Neural progenitor cell (in vitro differentiated cells): ENCODE data around the gene LUZP1. TPM values are rescaled to one million over a fixed set of nuclear protein-coding genes. Genes with fewer than 3 reads are reported as not detected.
"Not testable (repeated sequence)": the region's sequence is repeated elsewhere in the genome, so short reads cannot be mapped to it uniquely, and the experiment has no call there.

Experiments
- DNase-seq: peaks from one replicate; pipeline ENCODE4 v3.0.0-alpha.2; 2016; ENCODE audit warnings: low spot score
- H2AFZ ChIP-seq: fragments of 200-600 bp; sonication (generic); replicated peaks from 2 replicates; pipeline ENCODE4 v1.6.1; 2016; ENCODE audit warnings: antibody characterized with exemption
- H3F3A ChIP-seq: fragments of 200-600 bp; sonication (generic); 2 replicates; pipeline ENCODE4 v1.6.1; 2016; ENCODE audit warnings: antibody characterized with exemption, low read depth
- H3K27ac ChIP-seq: fragments of 200-600 bp; sonication (generic); 2 replicates; pipeline ENCODE4 v1.5.1; 2016; ENCODE audit warnings: mild to moderate bottlenecking
- H3K27me3 ChIP-seq: fragments of 200-600 bp; sonication (generic); 2 replicates; pipeline ENCODE4 v1.6.1; 2016; ENCODE audit warnings: mild to moderate bottlenecking, moderate library complexity
- H3K36me3 ChIP-seq: fragments of 200-600 bp; sonication (generic); 2 replicates; pipeline ENCODE4 v1.5.1; 2016
- H3K4me1 ChIP-seq: fragments of 200-600 bp; sonication (generic); 2 replicates; pipeline ENCODE4 v1.6.1; 2016; ENCODE audit warnings: mixed run types
- H3K4me2 ChIP-seq: fragments of 200-600 bp; sonication (generic); 2 replicates; pipeline ENCODE4 v1.6.1; 2016
- H3K4me3 ChIP-seq: fragments of 200-600 bp; sonication (generic); 2 replicates; pipeline ENCODE4 v1.5.1; 2016
- H3K79me2 ChIP-seq: fragments of 200-600 bp; sonication (generic); 2 replicates; pipeline ENCODE4 v1.6.1; 2016; ENCODE audit warnings: low read depth
- H3K9ac ChIP-seq: fragments of 200-600 bp; sonication (generic); 2 replicates; pipeline ENCODE4 v1.6.1; 2016
- H3K9me3 ChIP-seq: fragments of 200-600 bp; sonication (generic); 2 replicates; pipeline ENCODE4 v1.5.1; 2016; ENCODE audit warnings: low read depth
- H4K20me1 ChIP-seq: fragments of 200-600 bp; sonication (generic); 2 replicates; pipeline ENCODE4 v1.6.1; 2016; ENCODE audit warnings: low read depth
- H3K27ac Mint-ChIP-seq: 3 replicates; pipeline ENCODE4 v1.8.0; 2021; ENCODE audit warnings: mixed read lengths
- H3K27me3 Mint-ChIP-seq: 2 replicates; pipeline ENCODE4 v1.8.0; 2022; ENCODE audit warnings: low read depth, mild to moderate bottlenecking, inconsistent platforms, moderate library complexity, mixed read lengths; ENCODE audit not compliant: insufficient read depth
- H3K36me3 Mint-ChIP-seq: 3 replicates; pipeline ENCODE4 v1.8.0; 2021; ENCODE audit warnings: mixed read lengths
- H3K4me1 Mint-ChIP-seq: 3 replicates; pipeline ENCODE4 v1.8.0; 2021; ENCODE audit warnings: mixed read lengths
- H3K4me3 Mint-ChIP-seq: 3 replicates; pipeline ENCODE4 v1.8.0; 2021; ENCODE audit warnings: mild to moderate bottlenecking, moderate library complexity, mixed read lengths
- H3K9me3 Mint-ChIP-seq: 3 replicates; pipeline ENCODE4 v1.8.0; 2020; ENCODE audit warnings: mixed read lengths
- EZH2 ChIP-seq: fragments of 200-600 bp; sonication (generic); IDR thresholded peaks from 2 replicates; pipeline ENCODE4 v1.6.1; 2017; ENCODE audit warnings: antibody characterized with exemption, mild to moderate bottlenecking, moderate library complexity
- EZH2phosphoT487 ChIP-seq: fragments of 200-600 bp; sonication (generic); IDR thresholded peaks from 2 replicates; pipeline ENCODE4 v1.6.1; 2017; ENCODE audit warnings: antibody characterized with exemption
- total RNA-seq: library from RNA; depleted of rRNA; stranded (reverse); fragments of >200 nt; gene quantifications from 2 replicates; pipeline ENCODE4 v1.2.3, GENCODE V29; 2015; ENCODE audit warnings: low replicate concordance
- TF ChIP-seq, protein P1 (sequence below): fragments of 200-600 bp; sonication (generic); IDR thresholded peaks from 2 replicates; pipeline ENCODE4 v1.5.1; 2017; ENCODE audit warnings: antibody characterized with exemption, mild to moderate bottlenecking

LUZP1 gene
- total RNA-seq, 1 donor from 2014 or later = 39.1 TPM

DNA sequence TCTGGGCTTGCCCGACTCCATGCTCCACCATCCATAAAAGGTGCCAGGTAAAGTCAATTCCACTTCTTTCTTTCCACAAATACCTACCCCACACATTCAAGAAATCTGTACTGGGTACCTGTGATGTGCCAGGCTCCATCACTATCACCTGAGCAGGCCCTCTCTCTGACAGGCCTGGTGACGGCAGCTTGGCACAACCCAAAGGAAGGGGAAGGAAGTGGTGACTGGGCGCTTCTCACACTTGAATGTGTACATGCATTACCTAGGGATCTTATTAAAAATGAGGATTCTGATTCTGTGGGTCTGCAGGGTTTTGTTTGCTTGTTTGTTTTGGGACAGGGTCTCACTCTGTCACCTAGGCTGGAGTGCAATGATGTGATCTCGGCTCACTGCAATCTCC, 41.1 kb upstream of the LUZP1 start:
- Mint-ChIP-seq H3K27me3 (peaks cover 13% of the 10 kb centered on the region), H3K4me1 (no peaks in the 10 kb centered on the region), H3K36me3 (peaks cover 2% of the 10 kb centered on the region), H3K4me3 (no peak overlapping the region), H3K9me3 (no peaks in the 10 kb centered on the region), H3K27ac (no peak overlapping the region)
- no peak overlapping the region for H3K4me3 ChIP-seq
- TF ChIP-seq, protein P1, sequence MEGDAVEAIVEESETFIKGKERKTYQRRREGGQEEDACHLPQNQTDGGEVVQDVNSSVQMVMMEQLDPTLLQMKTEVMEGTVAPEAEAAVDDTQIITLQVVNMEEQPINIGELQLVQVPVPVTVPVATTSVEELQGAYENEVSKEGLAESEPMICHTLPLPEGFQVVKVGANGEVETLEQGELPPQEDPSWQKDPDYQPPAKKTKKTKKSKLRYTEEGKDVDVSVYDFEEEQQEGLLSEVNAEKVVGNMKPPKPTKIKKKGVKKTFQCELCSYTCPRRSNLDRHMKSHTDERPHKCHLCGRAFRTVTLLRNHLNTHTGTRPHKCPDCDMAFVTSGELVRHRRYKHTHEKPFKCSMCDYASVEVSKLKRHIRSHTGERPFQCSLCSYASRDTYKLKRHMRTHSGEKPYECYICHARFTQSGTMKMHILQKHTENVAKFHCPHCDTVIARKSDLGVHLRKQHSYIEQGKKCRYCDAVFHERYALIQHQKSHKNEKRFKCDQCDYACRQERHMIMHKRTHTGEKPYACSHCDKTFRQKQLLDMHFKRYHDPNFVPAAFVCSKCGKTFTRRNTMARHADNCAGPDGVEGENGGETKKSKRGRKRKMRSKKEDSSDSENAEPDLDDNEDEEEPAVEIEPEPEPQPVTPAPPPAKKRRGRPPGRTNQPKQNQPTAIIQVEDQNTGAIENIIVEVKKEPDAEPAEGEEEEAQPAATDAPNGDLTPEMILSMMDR = no peak
- TF ChIP-seq EZH2phosphoT487 = no peak
- TF ChIP-seq EZH2 = no peak
- no peaks in the 10 kb centered on the region for H3K79me2 ChIP-seq
- H3K4me1 ChIP-seq = peaks cover 3% of the 10 kb centered on the region
- DNase-seq = no peak
- no peak overlapping the region for H3K4me2 ChIP-seq
- no peaks in the 10 kb centered on the region for H3K36me3 ChIP-seq
- H3K27me3 ChIP-seq = no peaks in the 10 kb centered on the region
- H3K9me3 ChIP-seq = no peaks in the 10 kb centered on the region
- H3F3A ChIP-seq = no peaks in the 10 kb centered on the region
- H4K20me1 ChIP-seq = no peaks in the 10 kb centered on the region
- H3K27ac ChIP-seq = no peak overlapping the region
- H2AFZ ChIP-seq = no peak overlapping the region
- no peak overlapping the region for H3K9ac ChIP-seq

DNA sequence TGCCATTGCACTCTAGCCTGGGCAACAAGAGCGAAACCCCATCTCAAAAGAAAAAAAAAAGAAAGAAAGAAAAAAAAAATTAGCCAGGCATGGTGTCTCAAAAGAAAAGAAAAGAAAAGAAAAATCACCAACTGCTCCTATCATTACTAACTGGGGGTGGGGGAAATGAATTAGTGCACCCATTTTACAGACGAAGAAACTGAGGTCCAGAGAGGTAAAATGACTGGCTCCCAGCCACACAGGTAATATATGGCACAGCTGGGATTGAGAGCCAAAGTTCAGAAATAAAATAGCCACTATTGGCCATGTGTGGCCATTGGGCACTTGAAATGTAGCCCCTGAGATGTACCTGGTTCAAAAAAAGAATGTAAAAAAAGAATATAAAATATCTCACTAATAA, 39.9 kb upstream of the LUZP1 start:
- peaks cover 2% of the 10 kb centered on the region for H3K36me3 Mint-ChIP-seq

GRCh38 chr1:23207733-23208132, 39.1 kb upstream of the LUZP1 start:
- not testable (repeated sequence) for H3K9me3 Mint-ChIP-seq, H3K27ac Mint-ChIP-seq, H3K4me1 Mint-ChIP-seq, H3K4me3 Mint-ChIP-seq, H3K27ac ChIP-seq, H3K4me3 ChIP-seq, DNase-seq, H3K4me1 ChIP-seq, H3K9ac ChIP-seq, H3K79me2 ChIP-seq, H3K4me2 ChIP-seq, H3K36me3 ChIP-seq, H3F3A ChIP-seq, H3K27me3 ChIP-seq, H4K20me1 ChIP-seq, H3K9me3 ChIP-seq, H2AFZ ChIP-seq, H3K36me3 Mint-ChIP-seq
- H3K27me3 Mint-ChIP-seq = peaks cover 13% of the 10 kb centered on the region

More for the DNA sequence above, 39.9 kb upstream of the LUZP1 start:
- Histone ChIP-seq H3K4me2 (no peak overlapping the region), H3K27me3 (no peaks in the 10 kb centered on the region), H3K4me1 (peaks cover 3% of the 10 kb centered on the region), H4K20me1 (no peaks in the 10 kb centered on the region), H3K36me3 (no peaks in the 10 kb centered on the region), H3K79me2 (no peaks in the 10 kb centered on the region), H3K9ac (no peak overlapping the region), H3K9me3 (no peaks in the 10 kb centered on the region), H3F3A (no peaks in the 10 kb centered on the region), H2AFZ (no peak overlapping the region), H3K27ac (no peak overlapping the region), H3K4me3 (no peak overlapping the region)
- Mint-ChIP-seq H3K27ac (no peak overlapping the region), H3K4me1 (no peaks in the 10 kb centered on the region), H3K27me3 (peaks cover 13% of the 10 kb centered on the region), H3K9me3 (peaks cover 3% of the 10 kb centered on the region), H3K4me3 (no peak overlapping the region)
- no peak for DNase-seq
- no peak for TF ChIP-seq EZH2
- no peak for TF ChIP-seq EZH2phosphoT487
- TF ChIP-seq, protein P1 = no peak

GRCh38 chr1:23202263-23202749, 33.6 kb upstream of the LUZP1 start:
- no peak overlapping the region for H3K4me2 ChIP-seq
- peaks cover 3% of the 10 kb centered on the region for H3K9me3 Mint-ChIP-seq
- H2AFZ ChIP-seq = no peak overlapping the region
- H3K4me3 ChIP-seq = no peak overlapping the region
- no peaks in the 10 kb centered on the region for H3K4me1 Mint-ChIP-seq
- TF ChIP-seq, protein P1 = no peak
- TF ChIP-seq EZH2 = no peak
- no peak for TF ChIP-seq EZH2phosphoT487
- no peak overlapping the region for H3K9ac ChIP-seq
- peaks cover 2% of the 10 kb centered on the region for H3K36me3 Mint-ChIP-seq
- peaks cover 3% of the 10 kb centered on the region for H3K4me1 ChIP-seq
- no peaks in the 10 kb centered on the region for H4K20me1 ChIP-seq
- H3K9me3 ChIP-seq = no peaks in the 10 kb centered on the region
- no peaks in the 10 kb centered on the region for H3F3A ChIP-seq
- no peaks in the 10 kb centered on the region for H3K27me3 ChIP-seq
- no peak for DNase-seq
- no peaks in the 10 kb centered on the region for H3K36me3 ChIP-seq
- H3K79me2 ChIP-seq = no peaks in the 10 kb centered on the region
- no peak overlapping the region for H3K4me3 Mint-ChIP-seq
- no peak overlapping the region for H3K27ac Mint-ChIP-seq
- no peak overlapping the region for H3K27ac ChIP-seq
- H3K27me3 Mint-ChIP-seq = peaks cover 13% of the 10 kb centered on the region
